Jurkat, Clone E6-1 (cell line): ENCODE data around the gene RFXANK.
"Not testable (repeated sequence)": the region's sequence is repeated elsewhere in the genome, so short reads cannot be mapped to it uniquely, and the experiment has no call there.

Experiments
- DNase-seq: peaks from one replicate; pipeline ENCODE4 v3.0.0-alpha.2; 2011; ENCODE audit warnings: low read depth, low spot score
- H3K4me3 ChIP-seq: 2 replicates; pipeline ENCODE4 v1.5.1; 2011; ENCODE audit warnings: mild to moderate bottlenecking, low read length, control low read depth, moderate library complexity

Gene RFXANK

GRCh38 chr19:19203012-19203856 lies 11.2 kb downstream of the RFXANK start, which contains the start of gene NR2C2AP:
Gene NR2C2AP, minus strand, starts transcription at chr19:19203414. Its CDS starts 354 bp downstream, at chr19:19203060.
- peak within 1 kb of the TSS; percentile 93 for H3K4me3 ChIP-seq
- peak; percentile 92 for DNase-seq

- DNase-seq = no peak
- H3K4me3 ChIP-seq = no peak overlapping the region
These were observed 12.1 kb downstream of the RFXANK start for GRCh38 chr19:19204181-19204580.

- no peak overlapping the region for H3K4me3 ChIP-seq
- DNase-seq = no peak
These were observed 13.7 kb downstream of the RFXANK start for GRCh38 chr19:19205416-19206410.

- no peak for DNase-seq
- H3K4me3 ChIP-seq = no peak overlapping the region
These were observed 14.9 kb downstream of the RFXANK start for GRCh38 chr19:19206938-19207337.

- no peak overlapping the region for H3K4me3 ChIP-seq
- DNase-seq = no peak
These were observed 15.8 kb downstream of the RFXANK start for GRCh38 chr19:19207637-19208572.

GRCh38 chr19:19209372-19209771 lies 17.3 kb downstream of the RFXANK start:
- no peak overlapping the region for H3K4me3 ChIP-seq
- no peak for DNase-seq

- H3K4me3 ChIP-seq = no peak within 1 kb of the TSS
- DNase-seq = no peak
These were observed 19.7 kb downstream of the RFXANK start, which contains the start of gene NCAN for GRCh38 chr19:19211499-19212420. Gene NCAN, plus strand, starts transcription at chr19:19211958. Its CDS starts 4,996 bp downstream, at chr19:19216954.

GRCh38 chr19:19212916-19213315 lies 20.9 kb downstream of the RFXANK start:
- no peak overlapping the region for H3K4me3 ChIP-seq

GRCh38 chr19:19213426-19214158 lies 21.5 kb downstream of the RFXANK start:
- no peak for DNase-seq
- H3K4me3 ChIP-seq = no peak overlapping the region

More at GRCh38 chr19:19212916-19213315, 20.9 kb downstream of the RFXANK start:
- DNase-seq = no peak

GRCh38 chr19:19214159-19214490 lies 22.1 kb downstream of the RFXANK start:
- DNase-seq = no peak
- no peak overlapping the region for H3K4me3 ChIP-seq

- DNase-seq = no peak
- no peak overlapping the region for H3K4me3 ChIP-seq
These were observed 22.8 kb downstream of the RFXANK start for GRCh38 chr19:19214892-19215291.

- no peak overlapping the region for H3K4me3 ChIP-seq
- DNase-seq = no peak
These were observed 23.7 kb downstream of the RFXANK start for GRCh38 chr19:19215792-19216191.

GRCh38 chr19:19217099-19217498 lies 25.0 kb downstream of the RFXANK start:
- DNase-seq = peak; percentile 49
- no peak overlapping the region for H3K4me3 ChIP-seq

- H3K4me3 ChIP-seq = no peak overlapping the region
- no peak for DNase-seq
These were observed 26.9 kb downstream of the RFXANK start for GRCh38 chr19:19218911-19219310.

- DNase-seq, H3K4me3 ChIP-seq: not testable (repeated sequence)
These were observed 28.9 kb downstream of the RFXANK start for GRCh38 chr19:19221000-19221399.

GRCh38 chr19:19223060-19223459 lies 31.0 kb downstream of the RFXANK start:
- no peak overlapping the region for H3K4me3 ChIP-seq
- DNase-seq = no peak

GRCh38 chr19:19223636-19224035 lies 31.6 kb downstream of the RFXANK start:
- H3K4me3 ChIP-seq = no peak overlapping the region
- no peak for DNase-seq
